OCI-LY7 (cell line): Measurements from ENCODE around the gene TTC28. TPM values are rescaled to one million over a fixed set of nuclear protein-coding genes. Genes with fewer than 3 reads are reported as not detected.

Experiments
- BruUV-seq: library from RNA; stranded (reverse); fragments of 400-500 nt; replicated peaks from 2 replicates; lab custom pipeline; 2021; lab: Mats Ljungman, UMichigan
- CTCF ChIA-PET: fragments of 300-600 bp; sonication (Branson Sonifier 250); formaldehyde crosslinking; loops from one replicate; lab custom pipeline; 2022; ENCODE audit warnings: antibody characterized with exemption; ENCODE audit not compliant: unreplicated experiment; lab: Charles Lee
- POLR2A ChIA-PET: fragments of 300-600 bp; sonication (Branson Sonifier 250); formaldehyde crosslinking; loops from one replicate; lab custom pipeline; 2022; ENCODE audit warnings: antibody characterized with exemption; lab: Charles Lee
- DNase-seq: peaks from one replicate; pipeline ENCODE4 v3.0.0-alpha.2; 2015; ENCODE audit warnings: low spot score
- H2AFZ ChIP-seq: fragments of 200-600 bp; sonication (generic), shearing (Covaris generic); 2 replicates; pipeline ENCODE4 v1.6.1; 2014; ENCODE audit warnings: mild to moderate bottlenecking, antibody characterized with exemption, low read length, moderate library complexity
- H3K27ac ChIP-seq: fragments of 200-600 bp; sonication (generic); 2 replicates; pipeline ENCODE4 v1.5.1; 2014; ENCODE audit warnings: mixed run types, low read depth, mild to moderate bottlenecking, moderate library complexity, low read length, inconsistent platforms; ENCODE audit not compliant: poor library complexity, severe bottlenecking
- H3K36me3 ChIP-seq: fragments of 200-600 bp; sonication (generic); 2 replicates; pipeline ENCODE4 v1.6.1; 2014; ENCODE audit warnings: mild to moderate bottlenecking, antibody characterized with exemption, low read length, moderate library complexity, mixed read lengths; ENCODE audit not compliant: insufficient read depth
- H3K4me1 ChIP-seq: fragments of 200-600 bp; sonication (generic); 2 replicates; pipeline ENCODE4 v1.5.1; 2014; ENCODE audit warnings: mild to moderate bottlenecking, low read length; ENCODE audit not compliant: insufficient read depth, poor library complexity, severe bottlenecking
- H3K4me2 ChIP-seq: fragments of 200-600 bp; sonication (generic); 2 replicates; pipeline ENCODE4 v1.6.1; 2014; ENCODE audit warnings: mild to moderate bottlenecking, low read length
- H3K4me3 ChIP-seq: fragments of 200-600 bp; sonication (generic); 2 replicates; pipeline ENCODE4 v1.5.1; 2014; ENCODE audit warnings: mild to moderate bottlenecking, low read depth, low read length; ENCODE audit not compliant: poor library complexity, severe bottlenecking
- H3K79me2 ChIP-seq: fragments of 200-600 bp; sonication (generic); 2 replicates; pipeline ENCODE4 v1.6.1; 2016; ENCODE audit warnings: low read depth, mild to moderate bottlenecking, low read length, moderate library complexity, mixed read lengths; ENCODE audit not compliant: insufficient read depth
- H3K9me2 ChIP-seq: fragments of 200-600 bp; sonication (generic); 2 replicates; pipeline ENCODE4 v1.6.1; 2016; ENCODE audit warnings: mild to moderate bottlenecking, low read length, mixed read lengths; ENCODE audit not compliant: insufficient read depth
- H3K9me3 ChIP-seq: fragments of 200-600 bp; sonication (generic); 2 replicates; pipeline ENCODE4 v1.6.1; 2014; ENCODE audit warnings: mild to moderate bottlenecking, mixed run types, low read length, mixed read lengths
- H4K20me1 ChIP-seq: fragments of 200-600 bp; sonication (generic); 2 replicates; pipeline ENCODE4 v1.6.1; 2014; ENCODE audit warnings: mild to moderate bottlenecking, antibody characterized with exemption, low read length, moderate library complexity, mixed read lengths; ENCODE audit not compliant: insufficient read depth
- CTCF ChIP-seq: fragments of 200-600 bp; sonication (generic); conservative IDR thresholded peaks from 2 replicates; pipeline ENCODE4 v1.5.1; 2014; ENCODE audit warnings: mild to moderate bottlenecking, antibody characterized with exemption, low read length, moderate library complexity, mixed read lengths
- EZH2phosphoT487 ChIP-seq: fragments of 200-600 bp; sonication (generic); IDR thresholded peaks from 2 replicates; pipeline ENCODE4 v1.6.1; 2018; ENCODE audit warnings: low read depth, borderline replicate concordance, mild to moderate bottlenecking, mixed run types, antibody characterized with exemption, low read length, moderate library complexity, mixed read lengths
- intact Hi-C: fragments of 100-400 bp; cut with micrococcal nuclease; formaldehyde crosslinking; loops from one replicate; pipeline ENCODE4 v1.10.0; 2022; ENCODE audit not compliant: unreplicated experiment
- total RNA-seq, 2 experiments: library from RNA; depleted of rRNA in 1 of 2; stranded (reverse); fragments of >200 nt in 1 of 2; shearing (Covaris generic) in 1 of 2; gene quantifications; 2 replicates each; pipeline ENCODE4 v1.2.3, GENCODE V29; 2014 to 2022

TTC28 gene
- total RNA-seq, 2 experiments from 2014 or later: under 0.01 to 0.55 TPM

GRCh38 chr22:28329186-28330073 is 350.2 kb downstream of the TTC28 start:
- H3K27ac ChIP-seq: no peak overlapping the region
- ChIA-PET POLR2A (interaction anchor here (0.9 kb wide), 1 partner anchor 28 kb away, joined by 4 read pairs; no protein-coding TSS in a partner anchor), CTCF (no interaction called here)
- DNase-seq: no peak
- H4K20me1 ChIP-seq: no peaks in the 10 kb centered on the region
- no peaks in the 10 kb centered on the region for H3K9me3 ChIP-seq
- no peak overlapping the region for H3K4me3 ChIP-seq
- H3K79me2 ChIP-seq: no peaks in the 10 kb centered on the region
- no peaks in the 10 kb centered on the region for H3K9me2 ChIP-seq
- intact Hi-C loops: no loop called here
- TF ChIP-seq CTCF (no peak), EZH2phosphoT487 (no peak)
- no peak overlapping the region for H2AFZ ChIP-seq
- no peaks in the 10 kb centered on the region for H3K4me1 ChIP-seq
- H3K36me3 ChIP-seq: no peaks in the 10 kb centered on the region
- no TSS peak for BruUV-seq
- H3K4me2 ChIP-seq: no peak overlapping the region

- Histone ChIP-seq H3K4me1 (no peaks in the 10 kb centered on the region), H3K9me2 (no peaks in the 10 kb centered on the region), H3K9me3 (no peaks in the 10 kb centered on the region), H4K20me1 (no peaks in the 10 kb centered on the region), H3K79me2 (no peaks in the 10 kb centered on the region), H3K4me2 (no peak overlapping the region), H2AFZ (no peak overlapping the region), H3K27ac (no peak overlapping the region), H3K36me3 (no peaks in the 10 kb centered on the region), H3K4me3 (no peak overlapping the region)
- DNase-seq: no peak
- intact Hi-C loops: no loop called here
- TF ChIP-seq EZH2phosphoT487: no peak
- ChIA-PET POLR2A (interaction anchor here (0.9 kb wide), 1 partner anchor 28 kb away, joined by 4 read pairs; no protein-coding TSS in a partner anchor), CTCF (no interaction called here)
- no TSS peak for BruUV-seq
These were observed 350.9 kb downstream of the TTC28 start for GRCh38 chr22:28328756-28329155.

GRCh38 chr22:28316014-28316413 is 363.6 kb downstream of the TTC28 start:
- no peaks in the 10 kb centered on the region for H3K9me3 ChIP-seq
- no peak overlapping the region for H3K4me3 ChIP-seq
- H2AFZ ChIP-seq: no peak overlapping the region
- TF ChIP-seq CTCF: no peak
- intact Hi-C loops: no loop called here
- no peaks in the 10 kb centered on the region for H3K9me2 ChIP-seq
- ChIA-PET POLR2A (no interaction called here), CTCF (no interaction called here)
- no peak overlapping the region for H3K4me2 ChIP-seq
- no TSS peak for BruUV-seq
- H3K36me3 ChIP-seq: no peaks in the 10 kb centered on the region
- H3K4me1 ChIP-seq: no peaks in the 10 kb centered on the region
- no peaks in the 10 kb centered on the region for H3K79me2 ChIP-seq
- H3K27ac ChIP-seq: no peak overlapping the region
- no peaks in the 10 kb centered on the region for H4K20me1 ChIP-seq
- DNase-seq: no peak
